GM19438 (cell line): ENCODE measurements around the gene XKR7.
"Not testable (repeated sequence)": the region's sequence is repeated elsewhere in the genome, so short reads cannot be mapped to it uniquely, and the experiment has no call there.

Experiments
- ATAC-seq: cut with Tn5 transposase; IDR thresholded peaks from one replicate; pipeline ENCODE4 v1.9.1; 2021; ENCODE audit warnings: low read depth; ENCODE audit not compliant: unreplicated experiment

Gene XKR7

DNA sequence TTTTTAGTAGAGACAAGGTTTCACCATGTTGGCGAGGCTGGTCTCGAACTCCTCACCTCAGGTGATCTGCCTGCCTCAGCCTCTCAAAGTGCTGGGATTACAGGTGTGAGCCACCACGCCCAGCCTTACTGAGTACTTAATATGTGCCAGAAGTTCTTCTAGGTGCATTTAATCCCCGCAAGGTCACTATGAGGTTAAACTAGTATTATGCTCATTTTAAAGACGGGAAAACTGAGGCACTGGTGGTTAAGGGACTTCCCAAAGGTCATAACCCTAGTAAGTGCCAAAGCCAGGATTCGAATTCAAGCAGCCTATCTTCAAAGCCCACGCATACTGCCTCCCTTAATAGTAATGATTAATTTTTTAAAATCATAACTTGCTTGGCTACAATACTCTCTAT, 41.6 kb downstream of the XKR7 start:
- ATAC-seq = no peak

DNA sequence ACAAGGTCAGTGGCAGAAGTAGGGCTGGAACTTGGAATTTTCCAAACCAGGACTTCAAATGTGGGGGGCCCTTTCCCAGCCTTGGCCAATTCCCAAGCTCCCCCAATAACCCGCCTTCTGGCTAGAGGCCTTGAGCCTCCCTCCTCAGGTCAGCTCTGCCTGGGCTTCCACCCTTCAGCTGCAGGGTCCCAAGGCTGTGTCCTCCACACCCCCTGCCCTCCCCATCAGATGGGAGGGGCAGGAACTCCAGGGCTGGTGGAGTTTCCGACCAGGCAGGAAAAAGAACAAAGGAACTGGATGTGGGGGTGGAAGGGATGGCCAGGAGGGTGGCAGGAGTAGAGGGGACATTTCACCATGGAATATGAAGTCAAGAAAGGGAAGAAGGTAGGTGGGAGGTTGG, 42.1 kb downstream of the XKR7 start, which contains the start of gene CCM2L:
Gene CCM2L (plus strand): TSS at position 338 of the 400 bp plus-strand sequence. CDS start 17 bp downstream, at position 355.
- ATAC-seq = no peak

DNA sequence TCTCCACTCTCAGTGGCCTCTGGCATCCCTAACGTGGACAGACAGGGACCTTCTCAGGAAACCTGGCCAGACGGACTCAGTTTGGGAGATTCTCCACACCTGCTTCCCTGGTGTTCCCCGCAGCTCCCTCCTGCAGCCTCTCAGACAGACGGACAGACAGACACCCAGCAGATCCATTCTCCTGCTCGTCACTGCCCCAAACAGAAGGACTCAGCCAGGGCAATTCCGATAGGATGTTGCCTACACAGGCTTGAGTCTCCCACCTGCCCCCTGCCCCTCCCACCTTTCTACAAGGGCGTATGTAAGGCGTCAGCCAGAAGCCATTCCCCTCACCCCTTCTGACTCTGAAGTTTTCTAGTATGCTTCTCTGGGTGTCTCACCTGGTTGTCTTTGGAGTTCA, 42.7 kb downstream of the XKR7 start:
- ATAC-seq = no peak

DNA sequence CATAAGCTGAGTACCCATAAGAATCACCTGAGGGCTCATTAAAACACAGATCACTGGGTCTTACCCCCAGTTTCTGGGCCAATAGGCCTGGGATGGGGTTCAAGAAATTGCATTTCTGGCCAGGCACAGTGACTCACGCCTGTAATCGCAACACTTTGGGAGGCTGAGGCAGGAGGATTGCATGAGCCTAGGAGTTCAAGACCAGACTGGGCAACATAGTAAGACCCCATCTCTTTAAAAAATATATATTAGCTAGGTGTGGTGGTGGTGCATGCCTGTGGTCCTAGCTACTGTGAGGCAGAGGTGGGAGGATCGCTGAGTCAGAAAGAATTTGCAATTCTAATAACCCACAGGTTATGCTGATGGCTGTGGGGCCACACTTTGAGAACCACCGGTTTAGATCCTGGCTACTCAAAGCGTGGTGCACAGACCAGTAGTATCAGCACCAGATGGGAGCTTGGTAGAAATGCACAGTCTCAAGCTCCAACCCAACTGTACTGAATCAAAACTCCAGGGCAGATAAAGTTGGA, 44.3 kb downstream of the XKR7 start:
- no peak for ATAC-seq

DNA sequence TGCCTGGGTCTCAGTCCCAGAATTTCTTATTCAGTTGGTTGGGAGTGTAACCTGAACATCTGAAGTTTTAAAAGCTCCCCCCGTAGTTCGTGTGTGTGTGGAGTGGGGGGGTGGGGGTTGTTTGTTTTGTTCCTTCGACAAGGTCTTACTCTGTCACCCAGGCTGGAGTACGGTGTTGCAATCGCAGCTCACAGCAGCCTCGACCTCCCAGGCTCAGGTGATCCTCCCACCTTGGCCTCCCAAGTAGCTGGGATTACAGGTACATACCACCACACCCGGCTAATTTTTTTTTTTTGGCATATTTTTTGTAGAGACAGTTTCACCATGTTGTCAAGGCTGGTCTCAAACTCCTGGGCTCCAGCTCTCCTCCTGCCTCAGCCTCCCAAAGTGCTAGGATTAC, 45.4 kb downstream of the XKR7 start:
- no peak for ATAC-seq

DNA sequence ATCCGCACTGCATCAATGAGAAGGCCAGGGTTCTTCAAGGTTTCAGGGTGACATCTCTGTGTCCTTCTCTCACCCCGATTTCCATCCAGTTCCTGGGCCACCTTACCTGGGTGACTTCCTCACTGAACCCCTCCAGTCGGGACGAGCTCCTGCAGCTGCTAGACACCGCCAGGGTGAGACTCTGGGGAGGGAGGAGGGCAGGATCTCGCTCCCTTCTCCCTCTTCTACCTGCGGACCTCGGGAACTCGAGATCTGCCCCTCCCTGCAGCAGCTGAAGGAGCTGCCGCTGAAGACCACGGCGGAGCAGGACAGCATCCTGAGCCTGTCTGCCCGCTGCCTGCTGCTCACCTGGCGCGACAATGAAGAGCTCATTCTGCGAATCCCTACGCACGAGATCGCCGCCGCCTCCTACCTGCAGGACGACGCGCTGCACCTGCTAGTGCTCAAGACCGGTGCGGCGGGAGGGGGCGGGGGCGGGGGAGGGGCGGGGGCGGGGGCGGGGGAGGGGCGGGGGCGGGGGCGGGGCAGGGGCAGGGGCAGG, 49.8 kb downstream of the XKR7 start:
- no peak for ATAC-seq

DNA sequence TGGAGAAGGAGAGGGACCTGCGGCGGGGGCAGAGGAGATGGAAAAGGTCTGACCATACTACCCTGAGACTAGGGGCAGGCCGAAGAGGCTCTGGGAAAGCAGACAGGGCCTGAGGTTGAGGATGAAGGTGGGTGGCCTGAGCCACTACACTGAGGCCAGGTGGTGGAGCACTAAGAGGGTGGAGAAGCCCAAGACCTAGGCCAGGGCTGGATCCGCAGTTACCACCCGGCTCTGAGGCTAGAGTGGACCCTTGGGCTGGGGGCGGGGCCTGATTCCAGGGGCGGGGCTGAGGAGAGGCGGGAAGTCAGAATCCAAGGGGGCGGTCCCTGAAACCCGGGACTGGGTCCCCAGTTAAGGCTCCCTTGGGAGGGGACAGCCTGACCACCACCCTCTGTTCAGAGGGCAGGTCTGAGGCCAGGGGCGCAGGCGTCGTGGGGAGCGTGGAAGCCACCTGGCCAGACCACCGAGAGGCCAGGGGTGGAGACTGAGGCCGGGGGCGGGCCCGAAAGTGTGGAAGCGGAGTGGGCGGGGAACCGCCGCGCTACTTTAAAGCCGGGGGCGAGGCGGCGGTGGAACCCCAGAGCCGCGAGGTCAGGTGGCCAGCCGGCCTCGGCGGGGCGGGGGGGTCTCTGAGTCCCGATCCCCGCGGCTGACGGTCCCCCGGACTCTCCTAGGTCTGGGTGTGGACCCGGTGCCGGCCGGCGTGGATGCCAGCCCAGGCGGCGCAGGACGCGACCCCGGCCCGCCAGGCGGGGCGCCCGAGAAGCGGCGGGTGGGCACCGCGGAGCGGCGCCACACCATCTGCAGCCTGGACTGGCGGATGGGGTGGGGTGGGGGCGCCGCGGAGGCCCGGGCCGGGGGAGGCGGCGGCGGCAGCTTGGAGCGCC, 50.6 kb downstream of the XKR7 start:
- ATAC-seq = no peak

DNA sequence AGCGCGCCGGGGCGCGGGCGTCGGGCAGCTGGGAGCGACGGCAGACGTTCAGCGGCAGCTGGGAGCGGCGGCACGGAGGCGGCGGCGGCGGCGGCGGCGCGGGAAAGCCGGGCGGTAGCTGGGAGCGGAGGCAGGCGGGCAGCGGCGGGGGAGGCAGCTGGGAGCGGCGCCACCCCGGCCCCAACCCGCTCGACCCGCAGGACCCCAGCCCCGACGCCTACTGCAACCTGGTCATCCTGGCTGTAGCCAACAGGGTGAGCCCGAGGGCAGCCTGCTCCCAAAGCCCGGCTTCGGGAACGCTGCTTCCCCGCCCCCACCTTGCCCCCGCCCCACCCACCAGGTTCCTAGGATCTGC, 51.2 kb downstream of the XKR7 start:
- ATAC-seq = no peak

DNA sequence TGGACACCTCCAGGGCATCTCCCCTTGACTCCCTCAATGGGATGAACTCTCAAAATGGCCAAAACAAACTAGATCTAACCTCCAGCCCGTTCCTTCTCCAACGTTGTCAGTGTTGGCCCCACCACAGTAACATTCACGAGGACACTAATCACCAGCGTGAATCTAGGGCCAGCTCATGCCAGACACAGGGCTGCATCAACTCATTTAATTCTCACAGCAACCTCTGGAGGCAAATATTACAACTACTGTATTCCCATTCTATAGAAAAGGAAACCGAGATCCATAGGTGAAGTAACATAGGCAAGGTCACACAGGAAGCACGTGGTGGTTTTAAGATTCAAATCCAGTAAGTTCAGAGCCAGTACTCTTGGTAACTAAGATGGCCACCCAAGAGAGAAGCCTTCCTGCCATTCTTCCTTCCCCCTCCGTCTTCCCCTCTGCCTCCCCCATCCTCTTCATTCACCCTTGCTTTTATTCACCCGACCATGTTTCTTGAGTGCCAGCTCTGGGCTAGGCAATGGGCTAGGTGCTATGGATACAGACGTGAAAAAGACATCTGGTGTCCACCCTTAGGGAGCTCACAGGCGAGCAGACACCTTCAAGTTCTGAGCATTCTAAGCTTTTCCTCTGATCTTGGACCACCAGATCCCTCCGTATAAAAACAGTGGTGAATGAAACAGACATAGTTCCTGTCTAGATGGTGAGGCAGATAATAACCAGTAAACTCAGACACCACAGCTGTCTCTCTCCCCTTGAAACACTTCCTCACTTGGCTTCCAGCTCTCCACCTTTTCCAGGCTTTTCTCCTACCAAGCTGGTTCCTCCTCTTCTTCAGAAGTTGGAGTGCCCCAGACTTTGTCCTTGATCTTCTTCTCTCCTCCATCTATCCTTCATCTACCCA, 51.9 kb downstream of the XKR7 start:
- no peak for ATAC-seq

DNA sequence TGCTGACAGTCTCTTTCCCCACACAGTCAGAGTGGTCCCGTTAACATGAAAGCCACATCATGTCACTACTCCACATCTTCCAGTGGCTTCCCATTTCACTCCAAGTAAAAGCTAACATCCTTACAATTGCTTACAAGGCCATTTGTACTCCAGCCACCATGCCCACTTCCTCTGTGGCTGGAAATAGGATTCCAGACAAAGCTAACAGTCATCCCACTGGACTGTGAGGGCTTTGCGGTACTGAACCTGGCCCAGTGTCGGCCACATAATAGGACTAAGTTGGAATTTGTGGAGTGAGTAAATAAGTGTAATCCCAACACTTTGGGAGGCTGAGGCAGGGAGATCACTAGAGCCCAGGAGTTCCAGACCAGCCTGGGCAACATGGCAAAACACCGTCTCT, 53.1 kb downstream of the XKR7 start:
- ATAC-seq = no peak

DNA sequence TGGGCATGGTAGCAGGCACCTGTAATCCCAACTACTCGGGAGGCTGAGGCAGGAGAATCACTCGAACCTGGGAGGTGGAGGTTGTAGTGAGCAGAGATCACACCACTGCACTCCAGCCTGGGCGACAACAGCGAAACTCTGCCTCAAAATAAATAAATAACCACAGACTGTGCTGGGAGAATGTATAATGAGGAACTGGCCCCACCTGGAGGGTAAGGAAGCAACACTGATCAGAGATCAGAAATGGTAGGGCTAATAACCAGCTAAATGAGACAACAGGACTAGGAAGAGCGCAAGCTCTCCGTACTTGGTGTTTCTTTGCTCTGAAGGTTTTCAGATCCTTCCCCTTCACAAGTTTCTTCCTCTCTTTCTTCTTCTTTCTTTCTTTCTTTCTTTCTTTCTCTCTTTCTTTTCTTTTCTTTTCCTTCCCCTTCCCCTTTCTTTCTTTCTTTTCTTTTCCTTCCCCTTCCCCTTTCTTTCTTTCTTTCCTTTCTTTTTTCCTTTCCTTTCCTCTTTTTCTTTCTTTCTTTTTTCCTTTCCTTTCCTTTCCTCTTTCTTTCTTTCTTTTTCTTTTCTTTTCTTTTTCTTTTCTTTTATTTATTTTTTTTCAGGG, 56.8 kb downstream of the XKR7 start:
- ATAC-seq = no peak

DNA sequence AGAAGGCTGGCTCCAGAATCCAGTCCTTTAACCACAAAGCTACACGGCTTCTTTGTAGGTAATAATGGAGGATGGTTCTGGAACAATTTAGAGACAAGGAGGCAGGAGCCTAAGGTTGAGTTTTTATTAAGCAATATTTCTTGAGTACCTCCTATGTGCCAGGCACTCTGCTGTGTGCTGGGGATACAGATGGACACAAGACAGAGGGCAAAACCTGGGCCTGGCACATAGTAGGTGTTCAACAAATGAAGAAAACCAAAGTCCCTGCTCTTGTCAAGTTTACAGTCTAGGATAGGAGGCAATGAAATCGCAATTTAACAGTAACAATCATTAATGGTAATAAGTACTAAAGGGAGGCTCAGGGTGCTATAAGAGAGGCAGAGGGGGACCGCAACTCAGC, 59.7 kb downstream of the XKR7 start:
- ATAC-seq = no peak

DNA sequence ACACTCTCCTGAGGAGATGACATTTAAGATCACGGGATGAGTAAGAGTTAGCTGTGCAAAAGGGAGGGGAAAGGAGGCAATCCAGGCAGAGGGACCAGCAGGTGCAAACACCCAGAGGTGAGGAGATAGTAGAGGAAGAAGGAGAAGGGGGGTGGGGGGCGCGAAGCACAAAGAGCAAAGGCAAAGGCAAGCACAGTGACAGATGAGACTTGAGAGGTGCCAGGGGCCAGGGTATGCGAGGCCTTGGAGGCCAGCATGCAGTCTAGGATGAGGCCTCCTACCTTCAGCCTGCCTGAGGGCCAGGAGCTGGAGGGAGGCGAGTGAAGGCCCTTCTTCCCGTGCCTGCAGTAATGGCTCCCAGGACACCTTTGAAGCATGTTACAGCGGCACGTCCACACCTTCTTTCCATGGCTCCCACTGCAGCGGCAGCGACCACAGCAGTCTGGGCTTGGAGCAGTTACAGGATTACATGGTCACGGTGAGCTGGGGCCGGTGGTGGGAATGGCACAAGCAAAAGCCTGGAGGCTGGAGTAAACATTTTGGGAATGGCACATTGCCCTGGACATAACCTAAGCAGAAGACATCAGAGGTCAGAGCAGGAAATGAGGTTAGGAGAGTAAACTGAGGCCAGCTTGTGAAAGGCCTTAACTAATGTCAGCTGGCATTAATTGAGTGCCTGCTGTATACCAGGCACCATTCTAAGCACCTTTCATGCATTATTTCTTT, 60.9 kb downstream of the XKR7 start:
- no peak for ATAC-seq

DNA sequence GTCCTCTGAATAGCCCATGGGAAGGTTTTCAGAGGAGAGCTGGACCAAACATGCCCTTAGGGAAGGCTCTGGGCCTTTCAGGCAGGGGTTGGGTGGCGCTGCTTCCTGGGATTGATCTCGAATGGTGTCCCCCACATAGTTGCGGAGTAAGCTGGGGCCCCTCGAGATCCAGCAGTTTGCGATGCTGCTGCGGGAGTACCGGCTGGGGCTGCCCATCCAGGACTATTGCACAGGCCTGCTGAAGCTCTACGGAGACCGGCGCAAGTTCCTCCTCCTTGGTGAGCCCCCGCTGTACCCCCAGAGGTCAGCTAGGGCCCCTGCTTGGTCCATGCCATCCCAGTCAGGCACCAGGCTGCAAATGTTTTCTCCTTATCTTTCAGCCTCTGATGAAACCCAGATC, 61.6 kb downstream of the XKR7 start:
- no peak for ATAC-seq

DNA sequence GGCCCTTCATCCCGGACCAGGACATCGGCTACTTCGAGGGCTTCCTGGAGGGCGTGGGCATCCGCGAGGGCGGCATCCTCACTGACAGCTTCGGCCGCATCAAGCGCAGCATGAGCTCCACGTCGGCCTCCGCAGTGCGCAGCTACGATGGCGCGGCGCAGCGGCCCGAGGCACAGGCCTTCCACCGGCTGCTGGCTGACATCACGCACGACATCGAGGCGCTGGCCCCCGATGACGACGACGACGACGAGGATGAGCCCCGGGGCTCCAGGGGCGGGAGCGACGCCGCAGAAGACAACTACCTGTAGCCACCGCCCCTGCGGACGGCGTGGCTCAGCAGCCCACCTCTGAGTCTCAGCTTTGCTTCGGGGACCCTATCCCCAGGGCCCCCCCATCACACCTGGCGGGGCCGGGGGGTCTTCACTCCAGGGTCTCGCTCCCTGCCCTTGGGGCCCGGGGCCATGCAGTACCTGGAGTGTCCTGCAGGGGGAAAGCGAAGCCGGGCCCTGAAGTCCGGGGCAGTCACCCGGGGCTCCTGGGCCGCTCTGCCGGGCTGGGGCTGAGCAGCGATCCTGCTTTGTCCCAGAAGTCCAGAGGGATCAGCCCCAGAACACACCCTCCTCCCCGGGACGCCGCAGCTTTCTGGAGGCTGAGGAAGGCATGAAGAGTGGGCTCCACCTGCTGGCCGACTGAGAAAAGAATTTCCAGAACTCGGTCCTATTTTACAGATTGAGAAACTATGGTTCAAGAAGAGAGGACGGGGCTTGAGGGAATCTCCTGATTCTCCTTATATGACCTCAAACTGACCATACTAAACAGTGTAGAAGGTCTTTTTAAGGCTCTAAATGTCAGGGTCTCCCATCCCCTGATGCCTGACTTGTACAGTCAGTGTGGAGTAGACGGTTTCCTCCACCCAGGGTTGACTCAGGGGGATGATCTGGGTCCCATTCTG, 63.3 kb downstream of the XKR7 start:
- ATAC-seq = no peak

DNA sequence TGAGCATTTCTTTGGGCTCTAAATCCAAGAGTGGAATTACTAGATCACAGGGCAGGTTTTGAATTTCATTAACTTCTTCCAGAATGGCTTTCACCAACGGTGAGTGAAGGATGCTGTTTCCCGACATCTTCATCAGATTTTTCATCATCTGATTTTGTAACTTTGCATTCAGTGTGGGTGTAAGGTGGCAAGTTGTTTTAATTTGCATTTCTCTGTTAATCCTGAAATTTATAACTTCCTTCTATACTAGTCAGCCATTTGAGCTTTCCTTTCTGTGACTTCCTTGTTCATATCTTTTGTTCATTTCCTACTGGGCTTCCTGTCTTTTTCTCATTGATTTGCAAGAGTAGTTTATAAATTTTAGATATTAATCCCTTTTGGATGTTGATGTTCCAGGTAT, 65.4 kb downstream of the XKR7 start:
- no peak for ATAC-seq

DNA sequence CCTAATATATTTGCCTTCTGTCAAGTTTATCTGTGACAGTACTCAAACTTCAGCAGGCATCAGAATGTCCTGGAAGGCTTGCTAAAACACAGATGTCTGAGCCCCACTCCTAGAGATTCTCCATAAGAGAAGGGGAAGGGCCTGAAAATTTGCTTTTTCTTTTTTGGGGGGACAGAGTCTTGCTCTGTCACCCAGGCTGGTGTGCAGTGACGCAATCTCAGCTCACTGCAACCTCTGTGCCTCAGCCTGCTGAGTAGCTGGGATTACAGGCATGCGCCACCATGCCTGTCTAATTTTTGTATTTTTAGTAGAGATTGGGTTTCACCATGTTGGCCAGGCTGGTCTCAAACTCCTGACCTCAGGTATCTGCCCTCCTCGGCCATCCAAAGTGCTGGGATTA, 65.8 kb downstream of the XKR7 start:
- not testable (repeated sequence) for ATAC-seq

DNA sequence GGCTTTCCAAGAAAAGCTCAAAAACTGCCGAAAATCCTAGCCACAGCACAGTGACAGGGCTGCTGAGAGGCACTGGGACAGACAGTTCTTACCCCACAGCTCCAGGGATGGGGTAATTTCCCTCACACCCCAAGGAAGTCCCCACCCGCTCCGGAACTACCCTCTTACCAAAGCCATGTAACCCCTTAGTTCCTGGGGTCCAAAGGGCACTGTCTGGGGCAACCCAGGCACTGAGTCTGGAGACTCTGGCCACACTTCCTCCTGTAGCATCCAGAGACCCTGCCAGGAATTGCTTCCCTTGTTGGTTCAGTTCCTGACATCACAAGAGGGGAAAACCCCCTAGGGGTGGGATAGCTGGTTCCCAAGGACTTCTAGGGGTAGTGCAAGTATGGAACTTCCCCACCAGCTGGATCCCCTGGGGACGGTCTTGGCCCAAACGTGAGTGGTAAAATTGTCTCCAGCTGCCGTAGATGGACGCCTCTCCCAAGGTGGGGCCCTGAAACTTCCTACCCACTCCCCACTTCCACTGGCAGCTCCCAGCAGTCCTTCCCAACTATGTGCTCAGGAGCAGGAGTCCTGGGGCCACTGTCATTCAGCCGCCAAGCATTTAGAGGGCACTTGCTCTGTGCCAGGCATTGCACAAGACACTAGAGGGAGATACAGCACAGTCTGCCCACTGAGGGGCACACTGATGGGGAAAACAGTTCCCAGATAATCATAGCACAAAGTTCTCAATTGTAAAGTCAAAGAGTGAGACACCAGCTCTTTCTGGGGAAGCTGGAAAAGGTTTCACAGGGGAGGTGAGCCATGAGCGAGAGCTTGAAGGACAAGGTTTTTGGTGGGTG, 66.9 kb downstream of the XKR7 start:
- ATAC-seq = no peak
